Measurements from ENCODE around the gene WNT6. TPM values are rescaled to one million over a fixed set of nuclear protein-coding genes. Genes with fewer than 3 reads are reported as not detected.

Gene WNT6
- total RNA-seq, 1 experiment from 2014 or later: 1.4 TPM

DNA sequence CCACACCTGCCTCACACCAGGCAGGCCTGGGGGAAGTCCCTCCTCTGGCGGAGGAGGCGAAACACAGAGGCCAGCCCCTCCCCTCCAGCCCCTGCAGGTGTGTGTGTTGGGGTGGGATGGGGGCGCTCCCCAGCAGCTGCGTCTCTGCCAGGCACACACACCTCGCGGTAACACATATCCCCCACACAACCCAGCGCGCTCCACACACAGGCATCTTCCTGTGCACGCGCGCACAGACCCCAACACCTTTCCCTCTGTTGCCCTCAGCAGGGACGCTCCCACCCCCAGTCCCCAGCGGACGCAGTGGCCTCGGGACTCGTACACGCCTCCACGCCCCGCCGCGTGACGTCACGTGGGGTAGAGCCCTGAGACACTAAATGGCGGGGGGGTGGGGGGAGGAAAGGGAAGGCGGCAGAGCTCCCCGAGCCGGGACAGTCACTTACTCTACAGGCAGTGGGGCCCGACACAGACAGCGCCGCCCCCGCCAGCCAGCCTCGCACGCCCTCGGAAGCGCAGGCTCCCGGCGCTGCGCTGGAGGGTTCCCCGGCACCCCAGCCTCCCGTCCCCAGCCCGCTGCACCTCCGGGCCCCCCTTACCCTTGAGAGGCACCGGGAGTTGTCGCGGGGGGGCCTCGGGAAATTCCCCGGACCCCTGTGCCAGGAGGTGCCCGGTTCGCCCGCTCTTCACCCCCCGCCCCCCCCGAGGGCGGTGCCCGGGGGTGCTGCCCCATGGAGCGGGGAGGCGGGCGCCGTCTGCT is 20.7 kb downstream of the WNT6 start, which contains the start of gene WNT10A:
Gene WNT10A, plus strand, starts transcription at position 751 of the 757 bp plus-strand sequence. CDS start 144 bp downstream, outside the sequence.
- peak within 1 kb of the TSS; percentile 26 for H2AFZ ChIP-seq (ENCODE audit: low read depth, low read length, poor library complexity, severe bottlenecking)
- RAD21 ChIA-PET (ENCODE audit: low non-redundant PET in 1 of 2, low total read pairs in 2 of 2, uncharacterized antibody in 2 of 2, unreplicated experiment in 2 of 2): interaction anchor here in 1 of 2 experiments (1.0 kb wide), 1 partner anchor 16 kb away, joined by 3 read pairs; no protein-coding TSS in a partner anchor

More for the DNA sequence above, 20.7 kb downstream of the WNT6 start, which contains the start of gene WNT10A:
- intact Hi-C loops (cut with micrococcal nuclease): no loop called here
- Histone ChIP-seq H3K9ac (ENCODE audit: low read length) (peak within 1 kb of the TSS; percentile 35; the same call in 1 of the 2 replicates), H3K79me2 (ENCODE audit: insufficient read depth, low read length) (no peaks in the 10 kb centered on the region), H4K20me1 (ENCODE audit: insufficient read depth) (no peaks in the 10 kb centered on the region), H3K27me3 (ENCODE audit: insufficient read depth, low read length) (no peaks in the 10 kb centered on the region), H3K27ac (ENCODE audit: low read depth, low read length) (no peak within 1 kb of the TSS; the same call in 1 of the 2 replicates), H3K36me3 (ENCODE audit: control insufficient read depth in 1 of 2, insufficient read depth in 2 of 2, low read length in 2 of 2) (no peaks in the 10 kb centered on the region), H3K4me3 (replicated peaks in 1 of 2; ENCODE audit: low read depth in 1 of 2, low read length in 2 of 2) (peak within 1 kb of the TSS; percentile 28 to 47), H3K4me2 (ENCODE audit: low read length) (peak within 1 kb of the TSS; percentile 79), H3K4me1 (ENCODE audit: control insufficient read depth in 1 of 2, insufficient read depth in 2 of 2, low read length in 2 of 2) (peaks cover 19 to 35% of the 10 kb centered on the region in 2 experiments), H3K9me3 (ENCODE audit: control insufficient read depth in 1 of 2, insufficient read depth in 1 of 2, low read depth in 1 of 2, low read length in 2 of 2) (no peaks in the 10 kb centered on the region), H3K9me2 (ENCODE audit: insufficient read depth) (no peaks in the 10 kb centered on the region)
- peak; percentile 39 for ATAC-seq
- ChIA-PET POLR2A (no interaction called here), CTCF (interaction anchor here (15.1 kb wide), 1 partner anchor 15 kb away, joined by 278 read pairs; no protein-coding TSS in a partner anchor)
- no peak for DNase-seq (ENCODE audit: low read depth, low spot score)
- no TSS peak for BruUV-seq (replicated peaks)
- TF ChIP-seq ZBTB33 (IDR thresholded peaks at IDR 0.05; ENCODE audit: extremely low read depth, insufficient replicate concordance, low read length) (no peak), FOSL1 (IDR thresholded peaks at IDR 0.05; ENCODE audit: low read depth) (no peak), REST (IDR thresholded peaks at IDR 0.05; ENCODE audit: low read depth) (no peak), YY1 (IDR thresholded peaks at IDR 0.05; ENCODE audit: extremely low read depth, insufficient replicate concordance, low read depth, low read length) (no peak), POLR2AphosphoS5 (IDR thresholded peaks at IDR 0.05; ENCODE audit: low read depth, low read length) (no peak)

All from HCT116 (cell line).